Caco-2 (cell line): ENCODE data around the gene CDC6. TPM values are rescaled to one million over a fixed set of nuclear protein-coding genes. Genes with fewer than 3 reads are reported as not detected.

ENCODE experiments used
- BruUV-seq: library from RNA; stranded (reverse); fragments of 400-500 nt; replicated peaks from 2 replicates; lab custom pipeline; 2021; lab: Mats Ljungman, UMichigan
- CTCF ChIA-PET: fragments of 300-600 bp; sonication (Branson Sonifier 250); formaldehyde crosslinking; loops from one replicate; lab custom pipeline; 2022; ENCODE audit warnings: antibody characterized with exemption; lab: Charles Lee
- POLR2A ChIA-PET: fragments of 300-600 bp; sonication (Branson Sonifier 250); formaldehyde crosslinking; loops from one replicate; lab custom pipeline; 2022; ENCODE audit warnings: antibody characterized with exemption; lab: Charles Lee
- DNase-seq, 2 experiments: peaks; one replicate each; pipeline versions ENCODE4 v3.0.0 to v3.0.0-alpha.2; 2020 to 2022
- H3K27me3 ChIP-seq: replicated peaks from 2 replicates; pipeline ENCODE4 v1.6.0; 2011; ENCODE audit warnings: low read length; ENCODE audit not compliant: control insufficient read depth, insufficient read depth
- H3K36me3 ChIP-seq: 2 replicates; pipeline ENCODE4 v1.5.1; 2011; ENCODE audit warnings: low read length; ENCODE audit not compliant: control insufficient read depth, insufficient read depth
- H3K4me1 ChIP-seq: fragments of 250-450 bp; sonication (Bioruptor Pico); 2 replicates; pipeline ENCODE4 v1.5.1; 2020; ENCODE audit warnings: mild to moderate bottlenecking
- H3K4me3 ChIP-seq: 2 replicates; pipeline ENCODE4 v1.5.1; 2011; ENCODE audit warnings: low read depth, mild to moderate bottlenecking, control low read depth, low read length
- H3K9me3 ChIP-seq: fragments of 250-450 bp; sonication (Bioruptor Pico); 2 replicates; pipeline ENCODE4 v1.5.1; 2020; ENCODE audit warnings: mild to moderate bottlenecking, moderate library complexity
- H3K27ac Mint-ChIP-seq: one replicate; pipeline ENCODE4 v1.8.0; 2022; ENCODE audit warnings: mixed read lengths; ENCODE audit not compliant: unreplicated experiment
- H3K27me3 Mint-ChIP-seq: one replicate; pipeline ENCODE4 v1.8.0; 2022; ENCODE audit warnings: mixed read lengths; ENCODE audit not compliant: insufficient read depth, unreplicated experiment
- H3K36me3 Mint-ChIP-seq: one replicate; pipeline ENCODE4 v1.8.0; 2022; ENCODE audit warnings: mild to moderate bottlenecking, mixed read lengths; ENCODE audit not compliant: insufficient read depth, unreplicated experiment
- H3K4me1 Mint-ChIP-seq: one replicate; pipeline ENCODE4 v1.8.0; 2022; ENCODE audit warnings: low read depth, mixed read lengths; ENCODE audit not compliant: unreplicated experiment
- H3K4me3 Mint-ChIP-seq: one replicate; pipeline ENCODE4 v1.8.0; 2022; ENCODE audit warnings: mild to moderate bottlenecking, moderate library complexity, mixed read lengths; ENCODE audit not compliant: unreplicated experiment
- H3K9me3 Mint-ChIP-seq: one replicate; pipeline ENCODE4 v1.8.0; 2022; ENCODE audit warnings: mixed read lengths; ENCODE audit not compliant: unreplicated experiment
- intact Hi-C: fragments of 100-400 bp; cut with micrococcal nuclease; formaldehyde crosslinking; loops from one replicate; pipeline ENCODE4 v1.10.0; 2022; ENCODE audit not compliant: unreplicated experiment
- total RNA-seq: library from RNA; stranded (reverse); gene quantifications from 2 replicates; pipeline ENCODE4 v1.2.3, GENCODE V29; 2022
- TF ChIP-seq, protein P1 (sequence below), 2 experiments: fragments of 200-600 bp in 1 of 2; IDR thresholded peaks; 1 replicate in 1 of 2; 2 replicates in 1 of 2; pipeline versions ENCODE4 v1.5.1 to v1.8.0; 2011 to 2022; ENCODE audit warnings: antibody characterized with exemption in 1 of 2, control low read depth in 1 of 2, inconsistent platforms in 1 of 2, low read depth in 1 of 2, low read length in 1 of 2, mild to moderate bottlenecking in 1 of 2, moderate library complexity in 1 of 2; ENCODE audit not compliant: insufficient read depth in 1 of 2, severe bottlenecking in 1 of 2, unreplicated experiment in 1 of 2

The CDC6 gene
- total RNA-seq, 1 experiment from 2014 or later = 96.4 TPM

DNA sequence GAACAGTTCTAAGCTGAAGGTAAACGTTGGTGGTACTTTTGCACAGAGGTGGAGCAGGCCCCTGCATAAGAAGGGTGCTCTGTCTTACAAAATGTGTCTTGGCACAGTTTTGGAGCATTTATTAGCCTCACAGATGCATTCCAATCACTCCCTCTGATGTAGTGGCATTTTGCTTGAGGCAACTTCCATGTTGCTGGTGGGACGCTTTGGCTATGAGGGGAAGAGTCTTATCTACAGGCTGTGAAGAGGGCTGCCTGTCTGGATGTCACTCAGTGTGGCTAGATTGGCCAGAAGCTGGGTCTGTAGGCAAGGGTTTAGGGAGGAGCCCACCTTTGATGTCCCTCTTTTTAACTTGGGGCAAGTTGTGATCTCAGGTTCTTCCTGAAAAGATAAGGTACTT, 18.7 kb downstream of the CDC6 start:
- intact Hi-C loops = no loop called here
- DNase-seq = peak in 1 of 2 experiments; percentile 59
- no peak overlapping the region for H3K4me3 Mint-ChIP-seq
- TF ChIP-seq, protein P1, sequence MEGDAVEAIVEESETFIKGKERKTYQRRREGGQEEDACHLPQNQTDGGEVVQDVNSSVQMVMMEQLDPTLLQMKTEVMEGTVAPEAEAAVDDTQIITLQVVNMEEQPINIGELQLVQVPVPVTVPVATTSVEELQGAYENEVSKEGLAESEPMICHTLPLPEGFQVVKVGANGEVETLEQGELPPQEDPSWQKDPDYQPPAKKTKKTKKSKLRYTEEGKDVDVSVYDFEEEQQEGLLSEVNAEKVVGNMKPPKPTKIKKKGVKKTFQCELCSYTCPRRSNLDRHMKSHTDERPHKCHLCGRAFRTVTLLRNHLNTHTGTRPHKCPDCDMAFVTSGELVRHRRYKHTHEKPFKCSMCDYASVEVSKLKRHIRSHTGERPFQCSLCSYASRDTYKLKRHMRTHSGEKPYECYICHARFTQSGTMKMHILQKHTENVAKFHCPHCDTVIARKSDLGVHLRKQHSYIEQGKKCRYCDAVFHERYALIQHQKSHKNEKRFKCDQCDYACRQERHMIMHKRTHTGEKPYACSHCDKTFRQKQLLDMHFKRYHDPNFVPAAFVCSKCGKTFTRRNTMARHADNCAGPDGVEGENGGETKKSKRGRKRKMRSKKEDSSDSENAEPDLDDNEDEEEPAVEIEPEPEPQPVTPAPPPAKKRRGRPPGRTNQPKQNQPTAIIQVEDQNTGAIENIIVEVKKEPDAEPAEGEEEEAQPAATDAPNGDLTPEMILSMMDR (IDR thresholded peaks at IDR 0.05; ENCODE audit: insufficient read depth in 1 of 2, low read depth in 1 of 2, low read length in 1 of 2, severe bottlenecking in 1 of 2, unreplicated experiment in 1 of 2) = no peak
- peaks cover 16% of the 10 kb centered on the region for H3K4me1 Mint-ChIP-seq
- no peak overlapping the region for H3K27ac Mint-ChIP-seq
- peaks cover 5% of the 10 kb centered on the region for H3K36me3 ChIP-seq
- H3K27me3 ChIP-seq = no peaks in the 10 kb centered on the region
- no TSS peak for BruUV-seq
- H3K4me1 ChIP-seq = peaks cover 35% of the 10 kb centered on the region
- no peaks in the 10 kb centered on the region for H3K9me3 Mint-ChIP-seq
- H3K36me3 Mint-ChIP-seq = peaks cover 39% of the 10 kb centered on the region
- H3K9me3 ChIP-seq = no peaks in the 10 kb centered on the region
- H3K27me3 Mint-ChIP-seq = no peaks in the 10 kb centered on the region
- ChIA-PET CTCF (interaction anchor here (1.0 to 4.2 kb wide), 5 partner anchors 10 to 87 kb away, joined by 3 to 27 read pairs (median 3); partner anchors contain the start of gene WIPF2), POLR2A (interaction anchor here (1.5 to 1.8 kb wide), 2 partner anchors 10 to 13 kb away, joined by 3 to 13 read pairs; no protein-coding TSS in a partner anchor)
- H3K4me3 ChIP-seq = no peak overlapping the region

DNA sequence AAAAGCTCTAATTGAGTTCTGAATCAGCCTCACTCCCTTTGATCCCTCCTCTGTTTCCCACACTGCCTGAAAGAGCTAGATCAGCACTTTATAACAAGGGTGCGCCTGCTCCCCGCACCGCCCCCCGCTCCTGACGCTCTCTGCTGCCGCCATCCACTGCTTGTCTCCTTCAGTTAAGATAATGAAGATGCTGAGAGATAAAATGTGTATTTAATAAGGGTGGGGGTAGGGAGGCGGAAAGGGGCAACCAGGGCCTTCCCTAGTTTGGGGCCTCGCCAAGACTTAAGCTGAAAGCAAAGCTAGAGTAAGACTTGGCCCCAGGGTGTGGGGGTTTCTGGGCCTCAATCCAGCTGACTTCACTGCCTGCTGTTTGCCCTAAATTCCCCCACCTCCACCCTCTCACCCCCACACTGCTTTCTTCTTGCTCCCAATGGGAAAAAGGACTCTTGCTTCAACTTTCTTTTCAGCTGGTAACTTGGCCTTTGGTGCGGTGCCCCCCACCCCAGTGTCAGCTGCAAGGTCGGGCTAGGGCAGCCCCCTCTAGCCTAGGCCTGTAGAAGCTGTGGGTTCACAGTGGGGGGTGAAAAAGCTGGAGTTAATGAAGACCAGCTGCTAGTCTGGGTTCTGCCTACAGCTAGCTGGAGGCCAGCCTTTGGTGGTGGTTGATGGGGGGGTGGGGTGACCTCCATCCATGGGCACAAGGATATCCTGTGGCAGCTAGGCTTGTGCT, 19.5 kb downstream of the CDC6 start:
- intact Hi-C loops = no loop called here
- Mint-ChIP-seq H3K36me3 (peaks cover 39% of the 10 kb centered on the region), H3K27ac (no peak overlapping the region), H3K4me1 (peaks cover 16% of the 10 kb centered on the region), H3K4me3 (no peak overlapping the region), H3K27me3 (no peaks in the 10 kb centered on the region), H3K9me3 (no peaks in the 10 kb centered on the region)
- no TSS peak for BruUV-seq
- DNase-seq = no peak
- peaks cover 35% of the 10 kb centered on the region for H3K4me1 ChIP-seq
- no peaks in the 10 kb centered on the region for H3K27me3 ChIP-seq
- no peak overlapping the region for H3K4me3 ChIP-seq
- POLR2A ChIA-PET = interaction anchor here (0.5 to 1.8 kb wide), 5 partner anchors 10 to 62 kb away, joined by 3 to 13 read pairs (median 3); no protein-coding TSS in a partner anchor
- TF ChIP-seq, protein P1 (IDR thresholded peaks at IDR 0.05; ENCODE audit: insufficient read depth in 1 of 2, low read depth in 1 of 2, low read length in 1 of 2, severe bottlenecking in 1 of 2, unreplicated experiment in 1 of 2) = no peak
- peaks cover 5% of the 10 kb centered on the region for H3K36me3 ChIP-seq
- H3K9me3 ChIP-seq = no peaks in the 10 kb centered on the region
- CTCF ChIA-PET = interaction anchor here (0.7 to 4.2 kb wide), 5 partner anchors 10 to 48 kb away, joined by 3 to 27 read pairs (median 3); no protein-coding TSS in a partner anchor

DNA sequence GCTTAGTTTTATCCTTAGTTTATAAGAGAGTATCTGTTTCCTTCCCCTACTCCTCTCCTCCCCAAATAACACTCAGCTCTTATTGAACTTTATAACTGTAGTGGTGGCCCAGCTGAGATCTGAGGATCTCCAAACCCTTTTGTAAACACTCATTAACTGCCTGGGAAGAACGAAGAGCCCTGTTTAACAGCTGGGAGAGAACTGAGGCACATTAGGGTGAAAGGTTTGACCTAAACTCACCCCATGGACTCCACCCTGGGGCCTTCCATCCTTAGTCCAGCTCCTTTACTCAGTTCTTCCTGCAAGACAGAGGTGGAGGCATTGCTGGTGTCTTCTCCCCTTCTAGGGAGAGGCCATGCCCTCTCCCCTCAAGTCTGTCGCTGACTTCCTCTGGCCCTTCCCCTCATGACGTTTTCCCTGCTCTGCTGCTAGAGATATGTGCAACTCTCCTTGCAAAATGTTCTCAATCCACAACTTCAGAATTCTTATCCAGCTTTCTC, 20.1 kb downstream of the CDC6 start:
- CTCF ChIA-PET = interaction anchor here (0.7 to 4.2 kb wide), 5 partner anchors 9 to 48 kb away, joined by 3 to 27 read pairs (median 3); no protein-coding TSS in a partner anchor

More for the DNA sequence above, 20.1 kb downstream of the CDC6 start:
- BruUV-seq = no TSS peak
- intact Hi-C loops = no loop called here
- Histone ChIP-seq H3K4me3 (no peak overlapping the region), H3K27me3 (no peaks in the 10 kb centered on the region), H3K36me3 (peaks cover 5% of the 10 kb centered on the region), H3K4me1 (peaks cover 35% of the 10 kb centered on the region), H3K9me3 (no peaks in the 10 kb centered on the region)
- H3K4me3 Mint-ChIP-seq = no peak overlapping the region
- no peaks in the 10 kb centered on the region for H3K9me3 Mint-ChIP-seq
- H3K4me1 Mint-ChIP-seq = peaks cover 16% of the 10 kb centered on the region
- peaks cover 36% of the 10 kb centered on the region for H3K36me3 Mint-ChIP-seq
- no peak overlapping the region for H3K27ac Mint-ChIP-seq
- DNase-seq = no peak
- POLR2A ChIA-PET = interaction anchor here (0.5 to 1.8 kb wide), 4 partner anchors 9 to 61 kb away, joined by 3 to 13 read pairs (median 4); no protein-coding TSS in a partner anchor
- no peaks in the 10 kb centered on the region for H3K27me3 Mint-ChIP-seq
- TF ChIP-seq, protein P1 (IDR thresholded peaks at IDR 0.05; ENCODE audit: insufficient read depth in 1 of 2, low read depth in 1 of 2, low read length in 1 of 2, severe bottlenecking in 1 of 2, unreplicated experiment in 1 of 2) = no peak
